HepG2 (cell line): Measurements from ENCODE around the gene ARL15. TPM values are rescaled to one million over a fixed set of nuclear protein-coding genes. Genes with fewer than 3 reads are reported as not detected.

ENCODE experiments used
- ADNP ChIP-seq: sonication (generic); formaldehyde crosslinking; IDR thresholded peaks from 2 replicates; pipeline ENCODE4 v1.4.0; 2020; ENCODE audit warnings: missing genetic modification reagents
- ARID2 ChIP-seq: sonication (generic); formaldehyde crosslinking; IDR thresholded peaks from 2 replicates; pipeline ENCODE4 v1.8.1; 2022; ENCODE audit warnings: mild to moderate bottlenecking, missing genetic modification reagents, borderline replicate concordance
- ATF7 ChIP-seq, 2 experiments: fragments of 450-650 bp in 1 of 2; sonication (generic) in 1 of 2; formaldehyde crosslinking in 1 of 2; IDR thresholded peaks; 2 replicates each; pipeline versions ENCODE4 v1.4.0 to v1.6.1; 2016 to 2020; ENCODE audit warnings: antibody characterized with exemption in 1 of 2, mild to moderate bottlenecking in 1 of 2, missing genetic modification reagents in 1 of 2
- DPF2 ChIP-seq: sonication (generic); formaldehyde crosslinking; IDR thresholded peaks from 2 replicates; pipeline ENCODE4 v1.4.0; 2020; ENCODE audit warnings: mild to moderate bottlenecking, low read depth, missing genetic modification reagents, borderline replicate concordance
- GFI1 ChIP-seq: sonication (generic); formaldehyde crosslinking; IDR thresholded peaks from 2 replicates; pipeline ENCODE4 v1.5.0; 2020; ENCODE audit warnings: missing genetic modification reagents, mild to moderate bottlenecking, borderline replicate concordance
- GTF2F1 ChIP-seq: fragments of 150-350 bp; IDR thresholded peaks from 2 replicates; pipeline ENCODE4 v1.6.1; 2014; ENCODE audit warnings: low read length
- MAFG ChIP-seq: sonication (generic); formaldehyde crosslinking; IDR thresholded peaks from 2 replicates; pipeline ENCODE4 v1.5.1; 2020; ENCODE audit warnings: mild to moderate bottlenecking, missing genetic modification reagents
- MIXL1 ChIP-seq: IDR thresholded peaks from 2 replicates; pipeline ENCODE4 v1.6.1; 2016
- PITX1 ChIP-seq: sonication (generic); formaldehyde crosslinking; IDR thresholded peaks from 2 replicates; pipeline ENCODE4 v1.5.1; 2020; ENCODE audit warnings: mild to moderate bottlenecking, missing genetic modification reagents
- PPARG ChIP-seq: conservative IDR thresholded peaks from 2 replicates; pipeline ENCODE4 v1.6.1; 2016; ENCODE audit warnings: missing biosample characterization, missing genetic modification reagents
- RBM22 ChIP-seq: fragments of 200-400 bp; formaldehyde crosslinking; optimal IDR thresholded peaks from 2 replicates; pipeline ENCODE3; 2017; ENCODE audit warnings: mild to moderate bottlenecking, low read length, moderate library complexity
- ZNF318 ChIP-seq: sonication (generic); formaldehyde crosslinking; IDR thresholded peaks from 2 replicates; pipeline ENCODE4 v1.4.0; 2020; ENCODE audit warnings: mild to moderate bottlenecking, missing genetic modification reagents
- ZNF333 ChIP-seq: sonication (generic); formaldehyde crosslinking; IDR thresholded peaks from 2 replicates; pipeline ENCODE4 v1.4.0; 2020; ENCODE audit warnings: mild to moderate bottlenecking, missing genetic modification reagents, borderline replicate concordance
- ZNF431 ChIP-seq: sonication (generic); formaldehyde crosslinking; IDR thresholded peaks from 2 replicates; pipeline ENCODE4 v1.9.0; 2022; ENCODE audit warnings: missing genetic modification reagents, low read depth, mild to moderate bottlenecking, borderline replicate concordance
- ZNF607 ChIP-seq: sonication (generic); formaldehyde crosslinking; IDR thresholded peaks from 2 replicates; pipeline ENCODE4 v1.5.1; 2020; ENCODE audit warnings: missing genetic modification reagents, mild to moderate bottlenecking, borderline replicate concordance
- ZNF776 ChIP-seq: sonication (generic); formaldehyde crosslinking; IDR thresholded peaks from 2 replicates; pipeline ENCODE4 v1.4.0; 2020; ENCODE audit warnings: mild to moderate bottlenecking, missing genetic modification reagents
- polyA plus RNA-seq, 8 experiments: library from polyadenylated mRNA; depleted of rRNA in 3 of 8; stranded (reverse) in 7 of 8; unstranded in 1 of 8; fragments of >200 nt; fragmentation: Illumina TruSeq in 4 of 8; extraction: Trizol in 4 of 8; gene quantifications; 2 replicates each; pipeline versions ENCODE4 v1.2.1 to v1.2.3, GENCODE V29; 2011 to 2016; ENCODE audit warnings: low read depth in 4 of 8, missing spikeins in 1 of 8, mixed read lengths in 1 of 8; ENCODE audit not compliant: insufficient read depth in 1 of 8
- total RNA-seq, 5 experiments: library from RNA; depleted of rRNA; stranded (reverse); fragments of >200 nt; fragmentation: Illumina TruSeq; extraction: Trizol; gene quantifications; 2 replicates each; pipeline ENCODE4 v1.2.3, GENCODE V29; 2016; ENCODE audit warnings: low read depth in 1 of 5
- TF ChIP-seq, protein P1 (sequence below): sonication (generic); formaldehyde crosslinking; IDR thresholded peaks from 2 replicates; pipeline ENCODE4 v1.4.0; 2020; ENCODE audit warnings: mild to moderate bottlenecking, missing genetic modification reagents, borderline replicate concordance
- TF ChIP-seq, protein P2 (sequence below): sonication (generic); formaldehyde crosslinking; IDR thresholded peaks from 2 replicates; pipeline ENCODE4 v1.5.0; 2020; ENCODE audit warnings: mild to moderate bottlenecking, missing genetic modification reagents

The ARL15 gene
- total and polyA plus RNA-seq, 2 of the 13 experiments (the other 11 are each of a cell fraction or from before 2014, with no cell fraction given), result 2.5 to 7.7 TPM

DNA sequence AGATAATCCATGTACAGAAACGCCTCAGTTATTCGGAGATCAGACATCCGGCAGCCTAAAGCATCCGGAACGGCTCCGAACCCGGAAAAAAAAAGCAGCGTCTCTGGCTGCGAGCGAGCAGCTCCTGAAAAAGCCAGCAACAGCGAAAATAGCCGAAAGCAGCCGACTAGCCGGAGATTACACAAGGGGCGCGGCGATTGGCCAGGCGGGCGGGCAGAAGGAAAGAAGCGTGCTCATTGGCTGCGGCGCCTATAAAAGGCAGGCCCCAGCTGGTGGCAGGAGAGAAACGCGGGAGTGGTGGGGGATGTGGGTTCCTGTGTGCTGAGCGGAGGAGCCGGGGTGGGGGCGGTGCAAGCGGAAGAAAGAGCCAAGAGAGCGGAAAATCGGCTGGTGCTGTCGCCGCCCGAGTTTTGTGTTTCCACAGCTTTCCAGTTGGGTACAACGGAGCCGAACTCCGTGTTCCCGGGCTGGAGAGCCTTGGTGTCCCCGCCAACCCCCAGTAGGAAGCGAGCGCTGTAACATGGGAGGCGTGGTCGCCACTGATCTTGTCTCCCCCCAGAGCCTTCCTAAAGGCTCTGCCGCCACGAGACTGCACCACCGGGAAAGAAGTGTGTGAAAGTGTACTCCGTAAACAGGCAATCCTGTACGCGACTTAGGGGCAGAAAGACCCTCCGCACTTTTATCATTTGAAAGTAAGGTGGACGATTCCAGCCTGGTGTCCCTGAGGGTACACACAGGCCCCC lies at the start of gene ARL15 (continued):
- TF ChIP-seq ARID2 (CRISPR knock-in tag) (no peak), GFI1 (CRISPR knock-in tag) (no peak), ATF7 (IDR thresholded peaks at IDR 0.05) (no peak), ATF7 (CRISPR knock-in tag; IDR thresholded peaks at IDR 0.05) (no peak; the same call in 1 of the 2 replicates), ADNP (CRISPR knock-in tag) (no peak), ZNF318 (CRISPR knock-in tag) (no peak), GTF2F1 (peak; percentile 33; the same call in 1 of the 2 replicates), MAFG (no peak), ZNF431 (CRISPR knock-in tag) (no peak), PITX1 (peak; percentile 43; the same call in 1 of the 2 replicates), ZNF776 (no peak), ZNF607 (CRISPR knock-in tag) (no peak), PPARG (no peak), MIXL1 (CRISPR knock-in tag) (no peak), DPF2 (CRISPR knock-in tag) (no peak), RBM22 (no peak), ZNF333 (CRISPR knock-in tag) (no peak)
- TF ChIP-seq, protein P1, sequence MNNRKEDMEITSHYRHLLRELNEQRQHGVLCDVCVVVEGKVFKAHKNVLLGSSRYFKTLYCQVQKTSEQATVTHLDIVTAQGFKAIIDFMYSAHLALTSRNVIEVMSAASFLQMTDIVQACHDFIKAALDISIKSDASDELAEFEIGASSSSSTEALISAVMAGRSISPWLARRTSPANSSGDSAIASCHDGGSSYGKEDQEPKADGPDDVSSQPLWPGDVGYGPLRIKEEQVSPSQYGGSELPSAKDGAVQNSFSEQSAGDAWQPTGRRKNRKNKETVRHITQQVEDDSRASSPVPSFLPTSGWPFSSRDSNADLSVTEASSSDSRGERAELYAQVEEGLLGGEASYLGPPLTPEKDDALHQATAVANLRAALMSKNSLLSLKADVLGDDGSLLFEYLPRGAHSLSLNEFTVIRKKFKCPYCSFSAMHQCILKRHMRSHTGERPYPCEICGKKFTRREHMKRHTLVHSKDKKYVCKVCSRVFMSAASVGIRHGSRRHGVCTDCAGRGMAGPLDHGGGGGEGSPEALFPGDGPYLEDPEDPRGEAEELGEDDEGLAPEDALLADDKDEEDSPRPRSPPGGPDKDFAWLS (CRISPR knock-in tag), result no peak
- TF ChIP-seq, protein P2, sequence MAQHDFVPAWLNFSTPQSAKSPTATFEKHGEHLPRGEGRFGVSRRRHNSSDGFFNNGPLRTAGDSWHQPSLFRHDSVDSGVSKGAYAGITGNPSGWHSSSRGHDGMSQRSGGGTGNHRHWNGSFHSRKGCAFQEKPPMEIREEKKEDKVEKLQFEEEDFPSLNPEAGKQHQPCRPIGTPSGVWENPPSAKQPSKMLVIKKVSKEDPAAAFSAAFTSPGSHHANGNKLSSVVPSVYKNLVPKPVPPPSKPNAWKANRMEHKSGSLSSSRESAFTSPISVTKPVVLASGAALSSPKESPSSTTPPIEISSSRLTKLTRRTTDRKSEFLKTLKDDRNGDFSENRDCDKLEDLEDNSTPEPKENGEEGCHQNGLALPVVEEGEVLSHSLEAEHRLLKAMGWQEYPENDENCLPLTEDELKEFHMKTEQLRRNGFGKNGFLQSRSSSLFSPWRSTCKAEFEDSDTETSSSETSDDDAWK (CRISPR knock-in tag), result no peak
